HepG2 (cell line): ENCODE data around the gene SLC5A6. TPM values are rescaled to one million over a fixed set of nuclear protein-coding genes. Genes with fewer than 3 reads are reported as not detected.

Source experiments
- GABPB1 ChIP-seq: IDR thresholded peaks from 2 replicates; pipeline ENCODE4 v1.6.1; 2016; ENCODE audit warnings: mild to moderate bottlenecking, missing genetic modification reagents, moderate library complexity, missing compliant biosample characterization
- HMG20B ChIP-seq: conservative IDR thresholded peaks from 2 replicates; pipeline ENCODE4 v1.6.1; 2016; ENCODE audit warnings: missing genetic modification reagents, missing compliant biosample characterization
- HNRNPLL ChIP-seq: fragments of 200-400 bp; formaldehyde crosslinking; IDR thresholded peaks from 2 replicates; pipeline ENCODE4 v1.6.1; 2017; ENCODE audit warnings: mild to moderate bottlenecking, low read depth, low read length; ENCODE audit not compliant: poor library complexity, severe bottlenecking
- HOXA7 ChIP-seq: sonication (generic); formaldehyde crosslinking; IDR thresholded peaks from 2 replicates; pipeline ENCODE4 v1.8.1; 2022; ENCODE audit warnings: mild to moderate bottlenecking, missing genetic modification reagents, moderate library complexity
- KMT2B ChIP-seq: IDR thresholded peaks from 2 replicates; pipeline ENCODE4 v1.6.1; 2016; ENCODE audit warnings: missing genetic modification reagents, missing compliant biosample characterization
- LBX2 ChIP-seq: sonication (generic); formaldehyde crosslinking; IDR thresholded peaks from 2 replicates; pipeline ENCODE4 v1.5.0; 2020; ENCODE audit warnings: missing genetic modification reagents, mild to moderate bottlenecking, borderline replicate concordance
- MAF1 ChIP-seq: sonication (generic); formaldehyde crosslinking; IDR thresholded peaks from 2 replicates; pipeline ENCODE4 v1.5.0; 2020; ENCODE audit warnings: missing genetic modification reagents, borderline replicate concordance
- NR2C2 ChIP-seq: sonication (generic); formaldehyde crosslinking; IDR thresholded peaks from 2 replicates; pipeline ENCODE4 v1.4.0; 2020; ENCODE audit warnings: missing genetic modification reagents, mild to moderate bottlenecking, moderate library complexity, borderline replicate concordance
- PRDM15 ChIP-seq: sonication (generic); formaldehyde crosslinking; IDR thresholded peaks from 2 replicates; pipeline ENCODE4 v1.4.0; 2020; ENCODE audit warnings: missing genetic modification reagents
- RARA ChIP-seq: IDR thresholded peaks from 2 replicates; pipeline ENCODE4 v1.6.1; 2016; ENCODE audit warnings: missing genetic modification reagents, missing compliant biosample characterization
- RNF219 ChIP-seq: sonication (generic); formaldehyde crosslinking; IDR thresholded peaks from 2 replicates; pipeline ENCODE4 v1.5.0; 2020; ENCODE audit warnings: mild to moderate bottlenecking, missing genetic modification reagents
- SATB2 ChIP-seq: sonication (generic); formaldehyde crosslinking; IDR thresholded peaks from 2 replicates; pipeline ENCODE4 v1.5.0; 2020; ENCODE audit warnings: missing genetic modification reagents
- SETDB1 ChIP-seq: sonication (generic); formaldehyde crosslinking; IDR thresholded peaks from 2 replicates; pipeline ENCODE4 v1.5.1; 2020; ENCODE audit warnings: missing genetic modification reagents, mild to moderate bottlenecking, borderline replicate concordance
- SP1 ChIP-seq, 2 experiments: fragments of 450-650 bp in 1 of 2; sonication (generic) in 1 of 2; formaldehyde crosslinking in 1 of 2; IDR thresholded peaks; 2 replicates each; pipeline versions ENCODE4 v1.4.0 to v1.6.1; 2016 to 2020; ENCODE audit warnings: missing genetic modification reagents in 1 of 2
- ZBTB21 ChIP-seq: sonication (generic); formaldehyde crosslinking; IDR thresholded peaks from 2 replicates; pipeline ENCODE4 v1.4.0; 2020; ENCODE audit warnings: missing genetic modification reagents
- ZBTB25 ChIP-seq: IDR thresholded peaks from 2 replicates; pipeline ENCODE4 v1.6.1; 2018; ENCODE audit warnings: missing genetic modification reagents
- ZMYM3 ChIP-seq: sonication (generic); formaldehyde crosslinking; IDR thresholded peaks from 2 replicates; pipeline ENCODE4 v1.5.1; 2020; ENCODE audit warnings: mild to moderate bottlenecking, missing genetic modification reagents
- ZNF205 ChIP-seq: IDR thresholded peaks from 2 replicates; pipeline ENCODE4 v1.6.1; 2018; ENCODE audit warnings: missing biosample characterization, missing genetic modification reagents
- ZNF367 ChIP-seq: sonication (generic); formaldehyde crosslinking; IDR thresholded peaks from 2 replicates; pipeline ENCODE4 v1.4.0; 2020; ENCODE audit warnings: missing genetic modification reagents, borderline replicate concordance
- ZNF589 ChIP-seq: sonication (generic); formaldehyde crosslinking; conservative IDR thresholded peaks from 2 replicates; pipeline ENCODE4 v1.8.0; 2022; ENCODE audit warnings: mild to moderate bottlenecking, moderate library complexity, missing genetic modification reagents
- ZNF670 ChIP-seq: sonication (generic); formaldehyde crosslinking; IDR thresholded peaks from 2 replicates; pipeline ENCODE4 v1.8.0; 2022; ENCODE audit warnings: mild to moderate bottlenecking, missing genetic modification reagents, borderline replicate concordance
- polyA plus RNA-seq, 8 experiments: library from polyadenylated mRNA; depleted of rRNA in 3 of 8; stranded (reverse) in 7 of 8; unstranded in 1 of 8; fragments of >200 nt; fragmentation: Illumina TruSeq in 4 of 8; extraction: Trizol in 4 of 8; gene quantifications; 2 replicates each; pipeline versions ENCODE4 v1.2.1 to v1.2.3, GENCODE V29; 2011 to 2016; ENCODE audit warnings: low read depth in 4 of 8, missing spikeins in 1 of 8, mixed read lengths in 1 of 8; ENCODE audit not compliant: insufficient read depth in 1 of 8
- total RNA-seq, 5 experiments: library from RNA; depleted of rRNA; stranded (reverse); fragments of >200 nt; fragmentation: Illumina TruSeq; extraction: Trizol; gene quantifications; 2 replicates each; pipeline ENCODE4 v1.2.3, GENCODE V29; 2016; ENCODE audit warnings: low read depth in 1 of 5

The SLC5A6 gene
- total and polyA plus RNA-seq, 2 of the 13 experiments (the other 11 are each of a cell fraction or from before 2014, with no cell fraction given) = 135 to 417 TPM

GRCh38 chr2:27177441-27178351, 34.4 kb downstream of the SLC5A6 start (continued):
- TF ChIP-seq ZBTB25 (CRISPR knock-in tag) = peak; percentile 91
- peak; percentile 64 for TF ChIP-seq GABPB1
- TF ChIP-seq SATB2 (CRISPR knock-in tag) = peak; percentile 30
- 0 out of 2 replicates have a peak, but pooled peaks have one; percentile 79 for TF ChIP-seq RNF219 (CRISPR knock-in tag)
- no peak for TF ChIP-seq SETDB1 (CRISPR knock-in tag)
- TF ChIP-seq PRDM15 (CRISPR knock-in tag) = 0 out of 2 replicates have a peak, but pooled peaks have one; percentile 17
- TF ChIP-seq HMG20B (CRISPR knock-in tag) = peak; percentile 85; the same call in 1 of the 2 replicates
- peak; percentile 97 for TF ChIP-seq RARA (CRISPR knock-in tag)
- no peak for TF ChIP-seq KMT2B (CRISPR knock-in tag)
- peak; percentile 90 for TF ChIP-seq ZNF589 (CRISPR knock-in tag)
- no peak for TF ChIP-seq ZNF670
- peak; percentile 46; the same call in 1 of the 2 replicates for TF ChIP-seq ZNF205 (CRISPR knock-in tag)
- no peak for TF ChIP-seq ZNF367
- no peak for TF ChIP-seq HNRNPLL
- TF ChIP-seq NR2C2 (CRISPR knock-in tag) = peak; percentile 88
- TF ChIP-seq MAF1 (CRISPR knock-in tag) = no peak
- no peak for TF ChIP-seq SP1 (IDR thresholded peaks at IDR 0.05)
- no peak; the same call in 1 of the 2 replicates for TF ChIP-seq SP1 (CRISPR knock-in tag; IDR thresholded peaks at IDR 0.05)
- peak; percentile 84 for TF ChIP-seq ZBTB21 (CRISPR knock-in tag)
- TF ChIP-seq ZMYM3 (CRISPR knock-in tag) = peak; percentile 94
- TF ChIP-seq HOXA7 (CRISPR knock-in tag) = 0 out of 2 replicates have a peak, but pooled peaks have one; percentile 55
- TF ChIP-seq LBX2 = no peak
